ENCODE data around the gene FARS2.

The FARS2 gene

GRCh38 chr6:5256952-5257351 is 4.4 kb upstream of the FARS2 start:
- Histone ChIP-seq H3K4me1 (ENCODE audit: control insufficient read depth, insufficient read depth, low read length) (peaks cover 8% of the 10 kb centered on the region), H3K4me3 (ENCODE audit: low read length) (no peak overlapping the region), H3K9me3 (ENCODE audit: control insufficient read depth, low read length) (no peaks in the 10 kb centered on the region), H3K36me3 (ENCODE audit: control insufficient read depth, insufficient read depth, low read length) (no peaks in the 10 kb centered on the region), H3K27me3 (ENCODE audit: control insufficient read depth, insufficient read depth, low read length) (no peaks in the 10 kb centered on the region), H3K9ac (ENCODE audit: low read length) (no peak overlapping the region)

DNA sequence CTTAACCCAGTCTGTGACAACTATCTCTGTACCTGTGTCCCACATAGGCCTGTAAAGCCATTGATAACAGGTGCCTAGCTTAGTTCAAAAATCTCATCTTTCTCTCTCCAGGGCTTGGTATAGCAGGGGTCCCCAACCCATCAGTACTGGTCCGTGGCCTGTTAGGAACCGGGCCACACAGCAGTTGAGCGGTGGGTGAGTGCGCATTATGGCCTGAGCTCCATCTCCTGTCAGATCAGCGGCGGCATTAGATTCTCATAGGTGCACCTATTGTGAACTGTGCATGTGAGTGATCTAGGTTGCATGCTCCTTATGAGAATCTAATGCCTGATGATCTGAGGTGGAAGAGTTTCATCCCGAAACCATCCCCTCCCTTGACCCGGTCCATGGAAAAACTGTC is 3.9 kb upstream of the FARS2 start:
- no peaks in the 10 kb centered on the region for H3K9me3 ChIP-seq (ENCODE audit: control insufficient read depth, low read length)
- no peaks in the 10 kb centered on the region for H3K36me3 ChIP-seq (ENCODE audit: control insufficient read depth, insufficient read depth, low read length)
- peaks cover 8% of the 10 kb centered on the region for H3K4me1 ChIP-seq (ENCODE audit: control insufficient read depth, insufficient read depth, low read length)
- H3K4me3 ChIP-seq (ENCODE audit: low read length) = no peak overlapping the region
- H3K27me3 ChIP-seq (ENCODE audit: control insufficient read depth, insufficient read depth, low read length) = no peaks in the 10 kb centered on the region
- H3K9ac ChIP-seq (ENCODE audit: low read length) = no peak overlapping the region

GRCh38 chr6:5259428-5259827 is 1.9 kb upstream of the FARS2 start:
- no peaks in the 10 kb centered on the region for H3K27me3 ChIP-seq (ENCODE audit: control insufficient read depth, insufficient read depth, low read length)
- H3K9me3 ChIP-seq (ENCODE audit: control insufficient read depth, low read length) = no peaks in the 10 kb centered on the region
- H3K9ac ChIP-seq (ENCODE audit: low read length) = no peak overlapping the region
- H3K4me3 ChIP-seq (ENCODE audit: low read length) = peak overlapping the region; percentile 29
- H3K36me3 ChIP-seq (ENCODE audit: control insufficient read depth, insufficient read depth, low read length) = no peaks in the 10 kb centered on the region
- H3K4me1 ChIP-seq (ENCODE audit: control insufficient read depth, insufficient read depth, low read length) = peaks cover 8% of the 10 kb centered on the region

- peaks cover 8% of the 10 kb centered on the region for H3K4me1 ChIP-seq (ENCODE audit: control insufficient read depth, insufficient read depth, low read length)
- peak overlapping the region; percentile 29 for H3K4me3 ChIP-seq (ENCODE audit: low read length)
- no peaks in the 10 kb centered on the region for H3K27me3 ChIP-seq (ENCODE audit: control insufficient read depth, insufficient read depth, low read length)
- H3K9me3 ChIP-seq (ENCODE audit: control insufficient read depth, low read length) = no peaks in the 10 kb centered on the region
- H3K9ac ChIP-seq (ENCODE audit: low read length) = peak overlapping the region; percentile 16
- H3K36me3 ChIP-seq (ENCODE audit: control insufficient read depth, insufficient read depth, low read length) = no peaks in the 10 kb centered on the region
Measured at GRCh38 chr6:5260111-5260620, 1.1 kb upstream of the FARS2 start.

DNA sequence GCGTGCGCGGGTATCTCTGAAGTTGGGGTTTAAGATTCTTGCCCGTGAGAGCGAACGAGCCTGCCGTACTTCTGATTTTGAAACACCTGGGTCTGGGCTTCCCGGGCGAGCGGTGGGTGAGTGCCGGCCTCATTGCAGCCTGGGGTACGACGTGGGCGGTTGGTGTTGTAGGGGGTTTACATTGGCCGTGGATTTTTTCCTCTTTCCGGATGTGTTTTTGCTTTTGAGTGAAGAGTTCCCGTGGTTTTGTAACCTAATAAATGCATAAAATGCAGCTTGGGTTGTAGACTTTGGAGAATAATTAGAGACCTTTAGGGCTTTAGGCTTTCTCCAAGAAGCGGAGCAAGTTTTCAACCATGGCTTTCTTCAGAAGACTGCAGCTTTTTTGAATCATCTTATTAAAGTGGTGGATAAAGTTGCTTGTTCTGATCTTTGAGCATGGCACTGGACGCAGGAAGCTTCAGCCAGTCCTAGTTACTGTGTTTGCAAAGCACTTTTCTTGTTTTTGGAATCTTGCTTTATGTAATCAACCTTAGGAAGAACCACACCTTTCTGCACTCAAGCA is 314 bp downstream of the FARS2 start:
- Histone ChIP-seq H3K4me1 (ENCODE audit: control insufficient read depth, insufficient read depth, low read length) (peaks cover 8% of the 10 kb centered on the region), H3K9ac (ENCODE audit: low read length) (peak overlapping the region; percentile 86), H3K36me3 (ENCODE audit: control insufficient read depth, insufficient read depth, low read length) (no peaks in the 10 kb centered on the region), H3K9me3 (ENCODE audit: control insufficient read depth, low read length) (no peaks in the 10 kb centered on the region), H3K4me3 (ENCODE audit: low read length) (peak overlapping the region; percentile 67), H3K27me3 (ENCODE audit: control insufficient read depth, insufficient read depth, low read length) (no peaks in the 10 kb centered on the region)

DNA sequence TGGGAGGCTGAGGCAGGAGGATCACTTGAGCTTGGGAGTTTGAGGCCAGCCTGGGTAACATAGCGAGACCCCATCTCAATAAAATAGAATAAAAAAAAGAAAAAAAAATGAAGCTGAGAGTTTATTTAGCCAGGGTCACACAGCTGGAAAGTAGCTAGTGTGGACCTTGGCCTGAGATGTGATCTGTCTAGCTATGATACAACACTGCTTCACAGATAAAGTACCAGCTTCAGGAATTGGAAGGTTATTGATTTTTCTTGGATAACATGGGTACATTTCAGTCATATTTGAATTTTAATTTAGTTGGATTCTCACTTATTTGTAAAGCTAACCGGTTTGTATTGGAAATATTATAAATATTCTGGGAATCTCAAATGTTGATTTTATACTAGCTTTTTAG is 5.1 kb downstream of the FARS2 start:
- H3K4me1 ChIP-seq (ENCODE audit: control insufficient read depth, insufficient read depth, low read length) = no peaks in the 10 kb centered on the region
- H3K27me3 ChIP-seq (ENCODE audit: control insufficient read depth, insufficient read depth, low read length) = no peaks in the 10 kb centered on the region
- no peaks in the 10 kb centered on the region for H3K9me3 ChIP-seq (ENCODE audit: control insufficient read depth, low read length)
- H3K4me3 ChIP-seq (ENCODE audit: low read length) = no peak overlapping the region
- no peak overlapping the region for H3K9ac ChIP-seq (ENCODE audit: low read length)
- no peaks in the 10 kb centered on the region for H3K36me3 ChIP-seq (ENCODE audit: control insufficient read depth, insufficient read depth, low read length)

GRCh38 chr6:5270093-5270680 is 8.9 kb downstream of the FARS2 start:
- Histone ChIP-seq H3K4me1 (ENCODE audit: control insufficient read depth, insufficient read depth, low read length) (no peaks in the 10 kb centered on the region), H3K9ac (ENCODE audit: low read length) (no peak overlapping the region), H3K27me3 (ENCODE audit: control insufficient read depth, insufficient read depth, low read length) (no peaks in the 10 kb centered on the region), H3K9me3 (ENCODE audit: control insufficient read depth, low read length) (no peaks in the 10 kb centered on the region), H3K36me3 (ENCODE audit: control insufficient read depth, insufficient read depth, low read length) (no peaks in the 10 kb centered on the region), H3K4me3 (ENCODE audit: low read length) (no peak overlapping the region)

DNA sequence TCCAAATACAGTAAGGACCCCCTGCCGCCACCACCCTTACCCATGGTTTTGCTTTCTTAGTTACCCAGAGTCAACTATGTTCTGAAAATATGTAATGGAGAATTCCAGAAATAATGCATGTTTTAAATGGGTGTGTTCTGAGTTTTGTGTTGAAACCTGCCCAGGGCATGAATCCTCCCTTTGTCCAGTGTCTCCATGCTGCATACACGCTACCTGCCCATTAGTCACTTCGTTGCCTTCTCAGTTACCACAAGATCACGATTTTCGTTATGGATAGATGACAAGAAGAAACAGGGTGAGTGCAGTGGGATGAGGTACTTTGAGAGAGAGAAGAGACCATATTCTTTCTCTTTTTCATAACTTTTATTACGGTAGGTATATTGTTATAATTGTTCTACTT is 10.6 kb downstream of the FARS2 start:
- no peaks in the 10 kb centered on the region for H3K4me1 ChIP-seq (ENCODE audit: control insufficient read depth, insufficient read depth, low read length)
- H3K4me3 ChIP-seq (ENCODE audit: low read length) = no peak overlapping the region
- H3K36me3 ChIP-seq (ENCODE audit: control insufficient read depth, insufficient read depth, low read length) = no peaks in the 10 kb centered on the region
- no peaks in the 10 kb centered on the region for H3K9me3 ChIP-seq (ENCODE audit: control insufficient read depth, low read length)
- no peak overlapping the region for H3K9ac ChIP-seq (ENCODE audit: low read length)
- no peaks in the 10 kb centered on the region for H3K27me3 ChIP-seq (ENCODE audit: control insufficient read depth, insufficient read depth, low read length)

- no peaks in the 10 kb centered on the region for H3K36me3 ChIP-seq (ENCODE audit: control insufficient read depth, insufficient read depth, low read length)
- H3K9me3 ChIP-seq (ENCODE audit: control insufficient read depth, low read length) = no peaks in the 10 kb centered on the region
- H3K4me1 ChIP-seq (ENCODE audit: control insufficient read depth, insufficient read depth, low read length) = no peaks in the 10 kb centered on the region
- H3K4me3 ChIP-seq (ENCODE audit: low read length) = no peak overlapping the region
- no peaks in the 10 kb centered on the region for H3K27me3 ChIP-seq (ENCODE audit: control insufficient read depth, insufficient read depth, low read length)
- no peak overlapping the region for H3K9ac ChIP-seq (ENCODE audit: low read length)
Measured at GRCh38 chr6:5274231-5274630, 12.9 kb downstream of the FARS2 start.

- Histone ChIP-seq H3K27me3 (ENCODE audit: control insufficient read depth, insufficient read depth, low read length) (no peaks in the 10 kb centered on the region), H3K36me3 (ENCODE audit: control insufficient read depth, insufficient read depth, low read length) (no peaks in the 10 kb centered on the region), H3K4me1 (ENCODE audit: control insufficient read depth, insufficient read depth, low read length) (no peaks in the 10 kb centered on the region), H3K9me3 (ENCODE audit: control insufficient read depth, low read length) (no peaks in the 10 kb centered on the region), H3K9ac (ENCODE audit: low read length) (no peak overlapping the region), H3K4me3 (ENCODE audit: low read length) (no peak overlapping the region)
Measured at GRCh38 chr6:5275497-5275896, 14.2 kb downstream of the FARS2 start.

DNA sequence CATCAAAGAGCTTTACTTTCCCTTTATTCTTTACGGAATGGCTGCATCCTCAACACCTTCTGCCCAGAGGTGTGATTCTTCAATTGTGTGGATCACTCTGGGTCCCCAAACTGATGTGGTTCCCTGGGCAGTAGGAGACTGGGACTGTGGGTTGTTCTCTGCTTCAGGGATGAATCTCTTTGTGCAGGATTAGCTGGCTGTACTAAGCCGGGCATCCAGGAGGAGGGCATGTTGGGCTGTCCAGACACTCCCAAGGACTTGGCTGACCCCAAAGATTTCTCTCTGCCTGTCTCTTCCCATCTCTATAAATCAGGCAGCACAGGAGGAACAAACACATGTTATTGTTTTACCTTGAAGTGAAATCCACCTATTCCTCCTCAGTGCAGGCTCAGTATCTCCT is 15.3 kb downstream of the FARS2 start:
- Histone ChIP-seq H3K4me1 (ENCODE audit: control insufficient read depth, insufficient read depth, low read length) (no peaks in the 10 kb centered on the region), H3K36me3 (ENCODE audit: control insufficient read depth, insufficient read depth, low read length) (no peaks in the 10 kb centered on the region), H3K4me3 (ENCODE audit: low read length) (no peak overlapping the region), H3K27me3 (ENCODE audit: control insufficient read depth, insufficient read depth, low read length) (no peaks in the 10 kb centered on the region), H3K9me3 (ENCODE audit: control insufficient read depth, low read length) (no peaks in the 10 kb centered on the region), H3K9ac (ENCODE audit: low read length) (no peak overlapping the region)

- Histone ChIP-seq H3K4me1 (ENCODE audit: control insufficient read depth, insufficient read depth, low read length) (no peaks in the 10 kb centered on the region), H3K36me3 (ENCODE audit: control insufficient read depth, insufficient read depth, low read length) (no peaks in the 10 kb centered on the region), H3K9ac (ENCODE audit: low read length) (no peak overlapping the region), H3K9me3 (ENCODE audit: control insufficient read depth, low read length) (no peaks in the 10 kb centered on the region), H3K27me3 (ENCODE audit: control insufficient read depth, insufficient read depth, low read length) (no peaks in the 10 kb centered on the region), H3K4me3 (ENCODE audit: low read length) (no peak overlapping the region)
Measured at GRCh38 chr6:5277589-5277988, 16.3 kb downstream of the FARS2 start.

DNA sequence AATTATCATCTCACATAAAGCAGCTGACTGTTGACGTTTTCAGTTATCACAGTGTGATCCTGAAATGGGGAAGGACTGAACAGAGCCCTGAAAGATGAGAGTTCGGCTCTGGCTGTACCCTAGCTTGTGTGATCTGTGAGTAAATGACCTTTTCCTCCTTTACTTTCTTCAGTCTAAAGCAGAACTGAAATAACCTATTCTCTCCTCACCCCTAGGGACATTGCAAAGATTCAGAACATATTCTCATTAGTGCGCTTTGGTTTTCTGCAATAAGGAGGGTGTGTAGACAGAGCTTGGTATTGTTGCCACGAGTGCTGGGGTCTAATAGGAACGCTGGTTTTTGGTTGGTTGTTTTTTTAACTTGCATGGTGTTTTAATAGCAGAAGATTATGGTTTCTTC is 16.7 kb downstream of the FARS2 start:
- no peak overlapping the region for H3K9ac ChIP-seq (ENCODE audit: low read length)
- H3K4me3 ChIP-seq (ENCODE audit: low read length) = no peak overlapping the region
- H3K27me3 ChIP-seq (ENCODE audit: control insufficient read depth, insufficient read depth, low read length) = no peaks in the 10 kb centered on the region
- no peaks in the 10 kb centered on the region for H3K4me1 ChIP-seq (ENCODE audit: control insufficient read depth, insufficient read depth, low read length)
- no peaks in the 10 kb centered on the region for H3K9me3 ChIP-seq (ENCODE audit: control insufficient read depth, low read length)
- no peaks in the 10 kb centered on the region for H3K36me3 ChIP-seq (ENCODE audit: control insufficient read depth, insufficient read depth, low read length)
